Stimulated activated naive CD4-positive, alpha-beta T cell treated with Interleukin-2 at 50 U/mL for 16 hours (primary cell): ENCODE measurements around the gene GDPD5.
A peak's percentile ranks its signal among the peaks of the same experiment; 100 is the strongest.

ENCODE experiments used
- DNase-seq: peaks from one replicate; lab custom pipeline; 2025; lab: John Stamatoyannopoulos, UW

GDPD5 gene

GRCh38 chr11:75516140-75516539 is 9.6 kb downstream of the GDPD5 start:
- no peak for DNase-seq

GRCh38 chr11:75514596-75514995 is 11.1 kb downstream of the GDPD5 start:
- DNase-seq: no peak

GRCh38 chr11:75513250-75513649 is 12.5 kb downstream of the GDPD5 start:
- DNase-seq: no peak

GRCh38 chr11:75510723-75511019 is 15.1 kb downstream of the GDPD5 start:
- no peak for DNase-seq

GRCh38 chr11:75510004-75510722 is 15.6 kb downstream of the GDPD5 start:
- no peak for DNase-seq

- DNase-seq: no peak
Measured at GRCh38 chr11:75509020-75509720, 16.6 kb downstream of the GDPD5 start.

GRCh38 chr11:75508051-75508561 is 17.6 kb downstream of the GDPD5 start:
- DNase-seq: peak; percentile 10

GRCh38 chr11:75507571-75507970 is 18.2 kb downstream of the GDPD5 start:
- DNase-seq: no peak

GRCh38 chr11:75506827-75507226 is 18.9 kb downstream of the GDPD5 start:
- DNase-seq: no peak

- DNase-seq: no peak
Measured at GRCh38 chr11:75505916-75506692, 19.6 kb downstream of the GDPD5 start.

- no peak for DNase-seq
Measured at GRCh38 chr11:75504501-75504900, 21.2 kb downstream of the GDPD5 start.

GRCh38 chr11:75503531-75504099 is 22.1 kb downstream of the GDPD5 start:
- DNase-seq: no peak

- no peak for DNase-seq
Measured at GRCh38 chr11:75502138-75502537, 23.6 kb downstream of the GDPD5 start.

GRCh38 chr11:75500742-75501141 is 25.0 kb downstream of the GDPD5 start:
- DNase-seq: no peak

GRCh38 chr11:75499423-75500190 is 26.1 kb downstream of the GDPD5 start:
- no peak for DNase-seq

- no peak for DNase-seq
Measured at GRCh38 chr11:75498556-75499255, 27.0 kb downstream of the GDPD5 start.

GRCh38 chr11:75497788-75498409 is 27.8 kb downstream of the GDPD5 start:
- DNase-seq: no peak

GRCh38 chr11:75496305-75496752 is 29.4 kb downstream of the GDPD5 start:
- DNase-seq: no peak

GRCh38 chr11:75495749-75496304 is 29.9 kb downstream of the GDPD5 start:
- no peak for DNase-seq

- no peak for DNase-seq
Measured at GRCh38 chr11:75493626-75494025, 32.1 kb downstream of the GDPD5 start.
